ENCODE measurements around the gene HNRNPH2. TPM values are rescaled to one million over a fixed set of nuclear protein-coding genes. Genes with fewer than 3 reads are reported as not detected.

Gene HNRNPH2
- total and polyA plus RNA-seq, 9 of the 15 experiments (the other 6 are each of a cell fraction or from before 2014, with no cell fraction given): 40.0 to 130 (median 60.3) TPM

GRCh38 chrX:101390664-101391525 lies 17.1 kb upstream of the HNRNPH2 start, which contains the start of gene RPL36A (continued):
- TF ChIP-seq RAD21 (CRISPR knock-in tag; conservative IDR thresholded peaks at IDR 0.05 in 1 of 2, IDR thresholded peaks at IDR 0.05 in 1 of 2) (no peak; a peak in 1 of 4 replicates), POLR2AphosphoS5 (IDR thresholded peaks at IDR 0.05; ENCODE audit: control insufficient read depth, insufficient read depth, low read depth, low read length) (peak; percentile 96), ELK3 (CRISPR knock-in tag; IDR thresholded peaks at IDR 0.05) (no peak), TSHZ1 (CRISPR knock-in tag; IDR thresholded peaks at IDR 0.05) (no peak), ZNF354B (CRISPR knock-in tag; IDR thresholded peaks at IDR 0.05) (no peak), PTRF (tag; IDR thresholded peaks at IDR 0.05) (no peak), ZBTB49 (CRISPR knock-in tag; IDR thresholded peaks at IDR 0.05; ENCODE audit: borderline replicate concordance) (no peak), ETV5 (CRISPR knock-in tag; IDR thresholded peaks at IDR 0.05; ENCODE audit: low read depth) (no peak), ZNF75A (CRISPR knock-in tag; IDR thresholded peaks at IDR 0.05) (no peak), MXI1 (IDR thresholded peaks at IDR 0.05; ENCODE audit: low read depth, low read length) (no peak), ZEB2 (IDR thresholded peaks at IDR 0.05) (no peak), HOXB6 (CRISPR knock-in tag; IDR thresholded peaks at IDR 0.05; ENCODE audit: borderline replicate concordance) (no peak), HDAC6 (IDR thresholded peaks at IDR 0.05; ENCODE audit: low read depth, low read length) (no peak), HLTF (IDR thresholded peaks at IDR 0.05) (no peak), SMC3 (conservative IDR thresholded peaks at IDR 0.05; ENCODE audit: insufficient read depth, low read depth, low read length) (no peak), NR2F6 (CRISPR knock-in tag; IDR thresholded peaks at IDR 0.05) (no peak), BDP1 (IDR thresholded peaks at IDR 0.05; ENCODE audit: insufficient read depth, insufficient read length) (no peak), PBX2 (CRISPR knock-in tag; IDR thresholded peaks at IDR 0.05; ENCODE audit: low read depth) (no peak), PBX2 (tag; conservative IDR thresholded peaks at IDR 0.05; ENCODE audit: low read depth) (no peak)

All from K562 (cell line).